A673 (cell line): ENCODE data around the gene TBXAS1.

Source experiments
- CTCF ChIP-seq: fragments of 300-800, 200-600 bp; sonication (generic); conservative IDR thresholded peaks from 2 replicates; pipeline ENCODE4 v1.5.1; 2017; ENCODE audit warnings: low read depth, mild to moderate bottlenecking, antibody characterized with exemption, low read length, moderate library complexity, mixed read lengths
- EZH2 ChIP-seq: fragments of 200-600 bp; sonication (generic); IDR thresholded peaks from 2 replicates; pipeline ENCODE4 v1.6.1; 2017; ENCODE audit warnings: borderline replicate concordance, low read depth, mild to moderate bottlenecking, mixed read lengths, antibody characterized with exemption, low read length; ENCODE audit not compliant: poor library complexity, severe bottlenecking

- TF ChIP-seq CTCF (no peak), EZH2 (no peak)
These were observed 228.1 kb downstream of the TBXAS1 start for GRCh38 chr7:140057143-140057535.
